GM21723 (cell line): ENCODE results near the gene RALGAPA2.
A peak's percentile ranks its signal among the peaks of the same experiment; 100 is the strongest.

ENCODE experiments used
- ATAC-seq: cut with Tn5 transposase; IDR thresholded peaks from one replicate; pipeline ENCODE4 v1.9.1; 2021; ENCODE audit warnings: mild to moderate bottlenecking, moderate library complexity; ENCODE audit not compliant: unreplicated experiment

RALGAPA2 gene

GRCh38 chr20:20637998-20638725 lies 74.3 kb downstream of the RALGAPA2 start:
- no peak for ATAC-seq

GRCh38 chr20:20635006-20635405 lies 77.4 kb downstream of the RALGAPA2 start:
- ATAC-seq = no peak

- ATAC-seq = no peak
Measured at GRCh38 chr20:20632644-20633043, 79.8 kb downstream of the RALGAPA2 start.

GRCh38 chr20:20630551-20630950 lies 81.9 kb downstream of the RALGAPA2 start:
- ATAC-seq = no peak

- ATAC-seq = no peak
Measured at GRCh38 chr20:20629556-20630188, 82.8 kb downstream of the RALGAPA2 start.

- ATAC-seq = no peak
Measured at GRCh38 chr20:20628314-20628713, 84.1 kb downstream of the RALGAPA2 start.

GRCh38 chr20:20627471-20627870 lies 85.0 kb downstream of the RALGAPA2 start:
- ATAC-seq = no peak

GRCh38 chr20:20624914-20625313 lies 87.5 kb downstream of the RALGAPA2 start:
- ATAC-seq = no peak

GRCh38 chr20:20621195-20621594 lies 91.2 kb downstream of the RALGAPA2 start:
- ATAC-seq = no peak

- no peak for ATAC-seq
Measured at GRCh38 chr20:20614391-20614790, 98.1 kb downstream of the RALGAPA2 start.

- ATAC-seq = no peak
Measured at GRCh38 chr20:20612251-20612650, 100.2 kb downstream of the RALGAPA2 start.

- ATAC-seq = no peak
Measured at GRCh38 chr20:20611167-20611566, 101.3 kb downstream of the RALGAPA2 start.

- ATAC-seq = no peak
Measured at GRCh38 chr20:20609522-20609921, 102.9 kb downstream of the RALGAPA2 start.

- no peak for ATAC-seq
Measured at GRCh38 chr20:20608641-20609040, 103.8 kb downstream of the RALGAPA2 start.

GRCh38 chr20:20608041-20608440 lies 104.4 kb downstream of the RALGAPA2 start:
- no peak for ATAC-seq

GRCh38 chr20:20606881-20607280 lies 105.6 kb downstream of the RALGAPA2 start:
- no peak for ATAC-seq

GRCh38 chr20:20606050-20606449 lies 106.4 kb downstream of the RALGAPA2 start:
- no peak for ATAC-seq

- no peak for ATAC-seq
Measured at GRCh38 chr20:20604907-20605306, 107.5 kb downstream of the RALGAPA2 start.

GRCh38 chr20:20604357-20604756 lies 108.1 kb downstream of the RALGAPA2 start:
- ATAC-seq = no peak

- peak; percentile 100 for ATAC-seq
Measured at GRCh38 chr20:20603339-20603990, 109.0 kb downstream of the RALGAPA2 start.

GRCh38 chr20:20597966-20598365 lies 114.5 kb downstream of the RALGAPA2 start:
- no peak for ATAC-seq

GRCh38 chr20:20594171-20594530 lies 118.3 kb downstream of the RALGAPA2 start:
- ATAC-seq = no peak
